Endometrial microvascular endothelial cells (primary cell): ENCODE results near the gene SDK1. TPM values are rescaled to one million over a fixed set of nuclear protein-coding genes. Genes with fewer than 3 reads are reported as not detected.

ENCODE experiments used
- in situ Hi-C: cut with HindIII; loops from 2 replicates; pipeline ENCODE4 v1.10.0; 2017; ENCODE audit warnings: low sequenced_read_pairs, low pct_unique_long_range_greater_than_20kb; ENCODE audit errors: inconsistent ontology term
- total RNA-seq: library from RNA; depleted of rRNA; stranded (reverse); fragments of >200 nt; gene quantifications from one replicate; pipeline ENCODE4 v1.2.3, GENCODE V29; 2015; ENCODE audit errors: inconsistent ontology term

SDK1 gene
- total RNA-seq, 1 donor from 2014 or later, result 1.6 TPM

GRCh38 chr7:4145576-4145975 lies 844.5 kb downstream of the SDK1 start:
- in situ Hi-C loops, result no loop called here

GRCh38 chr7:4147926-4148620 lies 847.0 kb downstream of the SDK1 start:
- in situ Hi-C loops, result no loop called here

- in situ Hi-C loops, result no loop called here
Measured at GRCh38 chr7:4149236-4149635, 848.2 kb downstream of the SDK1 start.

GRCh38 chr7:4149645-4150044 lies 848.6 kb downstream of the SDK1 start:
- in situ Hi-C loops, result no loop called here

- in situ Hi-C loops, result no loop called here
Measured at GRCh38 chr7:4150731-4151130, 849.7 kb downstream of the SDK1 start.

- in situ Hi-C loops, result no loop called here
Measured at GRCh38 chr7:4151524-4151923, 850.5 kb downstream of the SDK1 start.

- in situ Hi-C loops, result no loop called here
Measured at GRCh38 chr7:4151926-4152549, 851.0 kb downstream of the SDK1 start.

- in situ Hi-C loops, result no loop called here
Measured at GRCh38 chr7:4154882-4155535, 854.0 kb downstream of the SDK1 start.

- in situ Hi-C loops, result no loop called here
Measured at GRCh38 chr7:4156190-4156589, 855.1 kb downstream of the SDK1 start.

GRCh38 chr7:4157651-4158050 lies 856.6 kb downstream of the SDK1 start:
- in situ Hi-C loops, result no loop called here

- in situ Hi-C loops, result no loop called here
Measured at GRCh38 chr7:4158441-4159153, 857.5 kb downstream of the SDK1 start.

GRCh38 chr7:4159154-4159501 lies 858.1 kb downstream of the SDK1 start:
- in situ Hi-C loops, result no loop called here

- in situ Hi-C loops, result no loop called here
Measured at GRCh38 chr7:4159761-4160554, 858.9 kb downstream of the SDK1 start.

- in situ Hi-C loops, result no loop called here
Measured at GRCh38 chr7:4162884-4163564, 862.0 kb downstream of the SDK1 start.

GRCh38 chr7:4163565-4164203 lies 862.6 kb downstream of the SDK1 start:
- in situ Hi-C loops, result no loop called here

GRCh38 chr7:4164556-4164955 lies 863.5 kb downstream of the SDK1 start:
- in situ Hi-C loops, result no loop called here

- in situ Hi-C loops, result no loop called here
Measured at GRCh38 chr7:4166340-4166739, 865.3 kb downstream of the SDK1 start.

- in situ Hi-C loops, result no loop called here
Measured at GRCh38 chr7:4166807-4167206, 865.8 kb downstream of the SDK1 start.
